Transverse colon (tissue), 3 donors: ENCODE data around the gene ACACA.

Experiments
- POLR2A ChIP-seq: fragments of 450-650 bp; IDR thresholded peaks from one replicate; pipeline ENCODE4 v1.6.1; 2016; ENCODE audit warnings: antibody characterized with exemption, mild to moderate bottlenecking, moderate library complexity
- TF ChIP-seq, protein P1 (sequence below), 5 experiments: fragments of 200-600 bp in 3 of 5; fragments of 450-650 bp in 2 of 5; sonication (generic) in 3 of 5; IDR thresholded peaks; 1 replicate in 2 of 5; 2 replicates in 3 of 5; pipeline ENCODE4 v1.5.1; 2016 to 2017; ENCODE audit warnings: antibody characterized with exemption in 5 of 5, inconsistent platforms in 3 of 5, mild to moderate bottlenecking in 2 of 5, moderate library complexity in 1 of 5

DNA sequence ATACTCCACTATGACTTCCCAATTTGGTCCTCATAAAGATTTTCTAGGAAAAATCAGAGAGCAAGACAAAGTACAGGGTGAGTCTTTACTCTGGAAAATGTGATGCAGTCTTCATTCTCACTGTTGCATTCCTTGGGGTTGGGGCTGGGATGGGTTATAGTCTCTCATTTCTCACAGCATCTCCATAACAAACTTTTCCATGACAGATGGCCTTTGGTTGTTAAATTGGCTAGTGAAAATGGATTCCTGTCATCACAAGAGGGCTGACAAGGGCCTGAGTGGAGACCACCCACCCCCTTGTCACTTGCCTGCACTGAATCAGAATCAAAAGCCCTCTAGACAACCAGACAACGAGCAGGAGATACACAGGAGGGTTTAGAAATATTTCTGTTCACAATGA lies 283.2 kb downstream of the ACACA start:
- TF ChIP-seq, protein P1, sequence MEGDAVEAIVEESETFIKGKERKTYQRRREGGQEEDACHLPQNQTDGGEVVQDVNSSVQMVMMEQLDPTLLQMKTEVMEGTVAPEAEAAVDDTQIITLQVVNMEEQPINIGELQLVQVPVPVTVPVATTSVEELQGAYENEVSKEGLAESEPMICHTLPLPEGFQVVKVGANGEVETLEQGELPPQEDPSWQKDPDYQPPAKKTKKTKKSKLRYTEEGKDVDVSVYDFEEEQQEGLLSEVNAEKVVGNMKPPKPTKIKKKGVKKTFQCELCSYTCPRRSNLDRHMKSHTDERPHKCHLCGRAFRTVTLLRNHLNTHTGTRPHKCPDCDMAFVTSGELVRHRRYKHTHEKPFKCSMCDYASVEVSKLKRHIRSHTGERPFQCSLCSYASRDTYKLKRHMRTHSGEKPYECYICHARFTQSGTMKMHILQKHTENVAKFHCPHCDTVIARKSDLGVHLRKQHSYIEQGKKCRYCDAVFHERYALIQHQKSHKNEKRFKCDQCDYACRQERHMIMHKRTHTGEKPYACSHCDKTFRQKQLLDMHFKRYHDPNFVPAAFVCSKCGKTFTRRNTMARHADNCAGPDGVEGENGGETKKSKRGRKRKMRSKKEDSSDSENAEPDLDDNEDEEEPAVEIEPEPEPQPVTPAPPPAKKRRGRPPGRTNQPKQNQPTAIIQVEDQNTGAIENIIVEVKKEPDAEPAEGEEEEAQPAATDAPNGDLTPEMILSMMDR (IDR thresholded peaks at IDR 0.05): no peak
- TF ChIP-seq POLR2A: no peak
